ENCODE measurements around the gene ANKLE1.

GRCh38 chr19:17235971-17236777 lies 45.5 kb upstream of the ANKLE1 start:
- TF ChIP-seq POLR2A (IDR thresholded peaks at IDR 0.05): no peak
- TF ChIP-seq CTCF (IDR thresholded peaks at IDR 0.05): no peak

Measured in suprapubic skin (tissue), 3 donors.